Progenitor cell of endocrine pancreas (in vitro differentiated cells): ENCODE measurements around the gene COPG2. TPM values are rescaled to one million over a fixed set of nuclear protein-coding genes. Genes with fewer than 3 reads are reported as not detected.

ENCODE experiments used
- DNase-seq: peaks from one replicate; pipeline ENCODE4 v3.0.0; 2021; ENCODE audit warnings: low spot score; ENCODE audit not compliant: unreplicated experiment
- H3K27ac Mint-ChIP-seq: 2 replicates; pipeline ENCODE4 v1.8.0; 2021; ENCODE audit warnings: mild to moderate bottlenecking, moderate library complexity, mixed read lengths
- H3K27me3 Mint-ChIP-seq: 2 replicates; pipeline ENCODE4 v1.8.0; 2021; ENCODE audit warnings: mixed read lengths
- H3K36me3 Mint-ChIP-seq: 2 replicates; pipeline ENCODE4 v1.8.0; 2022; ENCODE audit warnings: mixed read lengths; ENCODE audit not compliant: insufficient read depth
- H3K4me1 Mint-ChIP-seq: 2 replicates; pipeline ENCODE4 v1.8.0; 2021; ENCODE audit warnings: low read depth, mixed read lengths
- H3K4me3 Mint-ChIP-seq: 2 replicates; pipeline ENCODE4 v1.8.0; 2021; ENCODE audit warnings: low read depth, mild to moderate bottlenecking, moderate library complexity, mixed read lengths
- H3K9me3 Mint-ChIP-seq: 2 replicates; pipeline ENCODE4 v1.8.0; 2021; ENCODE audit warnings: low read depth, mixed read lengths
- CTCF ChIP-seq: fragments of 200-600 bp; sonication (generic); IDR thresholded peaks from one replicate; pipeline ENCODE4 v1.5.0; 2021; ENCODE audit warnings: antibody characterized with exemption, mild to moderate bottlenecking; ENCODE audit not compliant: unreplicated experiment
- total RNA-seq: library from RNA; stranded (reverse); gene quantifications from 2 replicates; pipeline ENCODE4 v1.2.1, GENCODE V29; 2021

COPG2 gene
- total RNA-seq, 1 donor from 2014 or later, result 57.6 TPM

DNA sequence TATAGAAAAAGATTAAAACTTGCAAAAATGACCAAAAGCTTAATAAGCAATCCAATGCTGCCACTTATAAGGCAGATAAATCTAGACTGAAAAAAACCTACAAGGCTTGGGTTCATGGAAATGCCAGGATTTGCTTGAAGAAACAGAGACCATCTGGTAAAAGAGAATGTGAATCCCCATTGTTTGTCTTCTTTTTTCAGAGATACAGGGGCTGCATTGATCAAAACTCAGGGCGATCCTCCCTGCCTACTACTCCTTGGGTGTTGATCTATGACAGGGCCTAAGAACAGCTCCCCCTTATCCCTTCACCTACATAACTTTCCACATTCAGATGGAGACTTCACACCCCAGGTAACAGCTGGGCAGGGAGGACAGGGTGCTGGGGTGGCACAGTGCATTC, 21.1 kb upstream of the COPG2 start:
- H3K27me3 Mint-ChIP-seq, result no peaks in the 10 kb centered on the region

DNA sequence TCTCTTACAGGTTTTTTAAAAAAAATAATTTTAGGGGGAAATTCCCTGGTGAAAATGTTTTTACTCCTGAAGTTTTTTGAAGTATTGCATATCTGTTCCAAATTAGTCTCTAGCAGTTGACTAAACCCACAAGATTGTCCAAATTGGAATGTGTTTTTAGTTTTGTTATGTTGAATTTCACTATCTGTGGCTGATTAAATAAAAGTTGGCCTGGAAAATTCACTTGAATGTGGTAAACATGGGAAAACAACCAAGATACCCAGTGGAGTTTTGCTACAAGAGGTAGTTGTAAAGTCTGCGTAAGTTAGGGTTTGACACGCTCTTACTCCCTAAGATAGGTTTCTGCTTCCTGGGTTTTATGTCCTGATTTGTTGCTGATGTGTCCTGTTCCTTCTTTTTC, 14.5 kb upstream of the COPG2 start:
- Mint-ChIP-seq H3K36me3 (no peaks in the 10 kb centered on the region), H3K9me3 (no peaks in the 10 kb centered on the region), H3K4me3 (no peak overlapping the region), H3K27ac (no peak overlapping the region), H3K4me1 (no peaks in the 10 kb centered on the region), H3K27me3 (peaks cover 4% of the 10 kb centered on the region)
- TF ChIP-seq CTCF, result no peak
- DNase-seq, result no peak

More for the DNA sequence above, 21.1 kb upstream of the COPG2 start:
- no peaks in the 10 kb centered on the region for H3K4me1 Mint-ChIP-seq
- H3K9me3 Mint-ChIP-seq, result peaks cover 3% of the 10 kb centered on the region
- no peak for DNase-seq
- TF ChIP-seq CTCF, result no peak
- no peak overlapping the region for H3K4me3 Mint-ChIP-seq
- no peak overlapping the region for H3K27ac Mint-ChIP-seq
- no peaks in the 10 kb centered on the region for H3K36me3 Mint-ChIP-seq

GRCh38 chr7:130674456-130674855, 5.9 kb upstream of the COPG2 start:
- Mint-ChIP-seq H3K9me3 (peaks cover 2% of the 10 kb centered on the region), H3K4me3 (no peak overlapping the region), H3K4me1 (peaks cover under 1% of the 10 kb centered on the region), H3K36me3 (no peaks in the 10 kb centered on the region), H3K27ac (no peak overlapping the region), H3K27me3 (peaks cover 10% of the 10 kb centered on the region)
- DNase-seq, result no peak
- no peak for TF ChIP-seq CTCF

DNA sequence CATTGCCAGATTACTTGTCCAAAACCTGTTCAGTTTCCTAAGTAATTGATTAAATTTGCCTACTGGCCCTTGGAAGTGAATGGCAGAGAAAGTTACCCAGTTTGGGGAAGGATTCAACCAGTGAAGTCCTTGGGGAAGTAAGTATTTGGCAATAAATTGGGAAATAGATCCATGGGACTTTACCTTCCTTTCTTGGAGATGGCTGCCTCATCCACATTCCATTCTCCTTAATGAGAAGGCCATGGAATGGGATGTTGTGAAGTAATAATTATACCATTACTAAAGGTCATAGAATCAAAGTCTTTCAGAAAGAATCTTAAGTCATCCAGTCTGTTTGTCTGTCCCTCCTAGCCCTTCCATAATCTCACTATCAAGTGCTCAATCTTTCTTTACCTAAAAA, 4.5 kb upstream of the COPG2 start:
- H3K9me3 Mint-ChIP-seq, result peaks cover 2% of the 10 kb centered on the region
- H3K4me1 Mint-ChIP-seq, result peaks cover 4% of the 10 kb centered on the region
- no peaks in the 10 kb centered on the region for H3K36me3 Mint-ChIP-seq
- TF ChIP-seq CTCF, result no peak
- H3K27me3 Mint-ChIP-seq, result peaks cover 10% of the 10 kb centered on the region
- H3K4me3 Mint-ChIP-seq, result no peak overlapping the region
- DNase-seq, result no peak
- no peak overlapping the region for H3K27ac Mint-ChIP-seq

GRCh38 chr7:130672146-130672545, 3.6 kb upstream of the COPG2 start:
- no peak for DNase-seq
- H3K27me3 Mint-ChIP-seq, result peaks cover 10% of the 10 kb centered on the region
- H3K36me3 Mint-ChIP-seq, result no peaks in the 10 kb centered on the region

More at GRCh38 chr7:130672146-130672545, 3.6 kb upstream of the COPG2 start:
- Mint-ChIP-seq H3K27ac (no peak overlapping the region), H3K9me3 (no peaks in the 10 kb centered on the region), H3K4me1 (peaks cover 8% of the 10 kb centered on the region), H3K4me3 (no peak overlapping the region)
- no peak for TF ChIP-seq CTCF
